Calu3 (cell line): Measurements from ENCODE around the gene ACO2. TPM values are rescaled to one million over a fixed set of nuclear protein-coding genes. Genes with fewer than 3 reads are reported as not detected.

Experiments
- BruUV-seq: library from RNA; stranded (reverse); fragments of 400-500 nt; replicated peaks from 2 replicates; lab custom pipeline; 2021; lab: Mats Ljungman, UMichigan
- CTCF ChIA-PET: fragments of 300-600 bp; sonication (Branson Sonifier 250); formaldehyde crosslinking; loops from one replicate; lab custom pipeline; 2022; ENCODE audit warnings: antibody characterized with exemption; lab: Charles Lee
- DNase-seq: peaks from one replicate; pipeline ENCODE4 v3.0.0; 2022
- H3K27ac Mint-ChIP-seq: one replicate; pipeline ENCODE4 v1.8.0; 2022; ENCODE audit warnings: mixed read lengths; ENCODE audit not compliant: unreplicated experiment
- H3K27me3 Mint-ChIP-seq: one replicate; pipeline ENCODE4 v1.8.0; 2022; ENCODE audit warnings: mixed read lengths; ENCODE audit not compliant: unreplicated experiment
- H3K36me3 Mint-ChIP-seq: one replicate; pipeline ENCODE4 v1.8.0; 2022; ENCODE audit warnings: mild to moderate bottlenecking, moderate library complexity, mixed read lengths; ENCODE audit not compliant: insufficient read depth, unreplicated experiment
- H3K4me1 Mint-ChIP-seq: one replicate; pipeline ENCODE4 v1.8.0; 2022; ENCODE audit warnings: mild to moderate bottlenecking, low read depth, mixed read lengths; ENCODE audit not compliant: unreplicated experiment
- H3K4me3 Mint-ChIP-seq: one replicate; pipeline ENCODE4 v1.8.0; 2022; ENCODE audit warnings: mild to moderate bottlenecking, low read depth, moderate library complexity, mixed read lengths; ENCODE audit not compliant: unreplicated experiment
- H3K9me3 Mint-ChIP-seq: one replicate; pipeline ENCODE4 v1.8.0; 2022; ENCODE audit warnings: low read depth, mixed read lengths; ENCODE audit not compliant: unreplicated experiment
- CTCF ChIP-seq: fragments of 200-600 bp; IDR thresholded peaks from one replicate; pipeline ENCODE4 v1.8.0; 2022; ENCODE audit warnings: antibody characterized with exemption; ENCODE audit not compliant: unreplicated experiment
- intact Hi-C: fragments of 100-400 bp; cut with micrococcal nuclease; formaldehyde crosslinking; loops from one replicate; pipeline ENCODE4 v1.10.0; 2022; ENCODE audit not compliant: unreplicated experiment
- total RNA-seq: library from RNA; stranded (reverse); gene quantifications from 2 replicates; pipeline ENCODE4 v1.2.3, GENCODE V29; 2022

ACO2 gene
- total RNA-seq, 1 experiment from 2014 or later = 94.0 TPM

- Mint-ChIP-seq H3K9me3 (no peaks in the 10 kb centered on the region), H3K27ac (no peak overlapping the region), H3K4me3 (no peak overlapping the region), H3K4me1 (no peaks in the 10 kb centered on the region), H3K27me3 (no peaks in the 10 kb centered on the region), H3K36me3 (peaks cover 5% of the 10 kb centered on the region)
- no peak for DNase-seq
- TF ChIP-seq CTCF = no peak
- CTCF ChIA-PET = interaction anchor here (0.9 kb wide), 1 partner anchor 12 kb away, joined by 4 read pairs; no protein-coding TSS in a partner anchor
- intact Hi-C loops = no loop called here
- no TSS peak for BruUV-seq
These were observed 106.6 kb downstream of the ACO2 start for GRCh38 chr22:41575533-41575932.

GRCh38 chr22:41576877-41577276 lies 108.0 kb downstream of the ACO2 start:
- intact Hi-C loops = loop anchor here (1.0 kb wide), 1 partner anchor 20 kb away; no protein-coding TSS in a partner anchor
- TF ChIP-seq CTCF = peak; percentile 71
- no peaks in the 10 kb centered on the region for H3K4me1 Mint-ChIP-seq
- H3K36me3 Mint-ChIP-seq = peaks cover 5% of the 10 kb centered on the region
- BruUV-seq = TSS peak; percentile 55
- H3K4me3 Mint-ChIP-seq = no peak overlapping the region
- peaks cover 1% of the 10 kb centered on the region for H3K27me3 Mint-ChIP-seq
- H3K9me3 Mint-ChIP-seq = no peaks in the 10 kb centered on the region
- no peak overlapping the region for H3K27ac Mint-ChIP-seq
- DNase-seq = peak; percentile 79
- CTCF ChIA-PET = interaction anchor here (0.7 to 2.8 kb wide), 5 partner anchors 9 to 33 kb away, joined by 3 to 16 read pairs (median 4); partner anchors contain the start of genes PMM1 and POLR3H

- Mint-ChIP-seq H3K36me3 (peaks cover 5% of the 10 kb centered on the region), H3K4me1 (no peaks in the 10 kb centered on the region), H3K27me3 (peaks cover 14% of the 10 kb centered on the region), H3K9me3 (no peaks in the 10 kb centered on the region), H3K27ac (no peak overlapping the region), H3K4me3 (no peak overlapping the region)
- DNase-seq = no peak
- intact Hi-C loops = no loop called here
- no peak for TF ChIP-seq CTCF
- BruUV-seq = no TSS peak
- CTCF ChIA-PET = interaction anchor here (0.5 to 2.8 kb wide), 4 partner anchors 19 to 1528 kb away, joined by 4 to 16 read pairs (median 4); partner anchors contain the start of gene POLR3H
These were observed 109.2 kb downstream of the ACO2 start for GRCh38 chr22:41578114-41578513.

Other genes starting within 250 kb of the ACO2 start
- 0.73 and 1.5 TPM in 2 replicates for gene CHADL, start 228.2 kb upstream of the ACO2 start, total RNA-seq
- gene RANGAP1, start 182.9 kb upstream of the ACO2 start, total RNA-seq = 189 and 194 TPM in 2 replicates
- gene ZC3H7B, start 167.6 kb upstream of the ACO2 start, total RNA-seq = 53.3 and 53.5 TPM in 2 replicates
- gene TEF, start 87.2 kb upstream of the ACO2 start, total RNA-seq = 4.6 and 6.3 TPM in 2 replicates
- 57.3 and 64.1 TPM in 2 replicates for gene TOB2, start 22.3 kb upstream of the ACO2 start, total RNA-seq
- gene PHF5A, start 425 bp upstream of the ACO2 start, total RNA-seq = 53.3 and 68.5 TPM in 2 replicates
- 49.7 and 53.8 TPM in 2 replicates for gene POLR3H, start 75.4 kb downstream of the ACO2 start, total RNA-seq
- gene CSDC2, start 91.9 kb downstream of the ACO2 start, total RNA-seq = not detected in 2 replicates
- gene PMM1, start 120.7 kb downstream of the ACO2 start, total RNA-seq = 18.0 and 20.6 TPM in 2 replicates
- 63.7 and 64.5 TPM in 2 replicates for gene DESI1, start 151.9 kb downstream of the ACO2 start, total RNA-seq
- gene XRCC6, start 152.2 kb downstream of the ACO2 start, total RNA-seq = 369 and 401 TPM in 2 replicates
- gene SNU13, start 219.8 kb downstream of the ACO2 start, total RNA-seq = 205 and 213 TPM in 2 replicates
- 0.68 and 0.83 TPM in 2 replicates for gene MEI1, start 230.4 kb downstream of the ACO2 start, total RNA-seq